HCT116 (cell line): ENCODE data around the gene MEG3.

Experiments used
- EZH2 ChIP-seq: fragments of 200-600 bp; sonication (generic); IDR thresholded peaks from 2 replicates; pipeline ENCODE4 v1.6.1; 2017; ENCODE audit warnings: antibody characterized with exemption, mixed run types
- POLR2A ChIP-seq: IDR thresholded peaks from 2 replicates; pipeline ENCODE4 v1.7.0; 2011; ENCODE audit warnings: borderline replicate concordance; ENCODE audit not compliant: insufficient read depth, insufficient read length; ENCODE audit errors: extremely low read depth
- SP1 ChIP-seq: IDR thresholded peaks from 2 replicates; pipeline ENCODE4 v1.6.1; 2012; ENCODE audit warnings: low read depth
- TF ChIP-seq, protein P1 (sequence below), 3 experiments: fragments of 200-600 bp in 1 of 3; sonication (generic) in 1 of 3; IDR thresholded peaks in 2 of 3; conservative IDR thresholded peaks in 1 of 3; 2 replicates each; pipeline ENCODE4 v1.5.1; 2012 to 2017; ENCODE audit warnings: low read depth in 2 of 3, low read length in 2 of 3, antibody characterized with exemption in 1 of 3, borderline replicate concordance in 1 of 3, control low read depth in 1 of 3, mild to moderate bottlenecking in 1 of 3, mixed read lengths in 1 of 3, mixed run types in 1 of 3, moderate library complexity in 1 of 3; ENCODE audit not compliant: insufficient read depth in 1 of 3

GRCh38 chr14:100819453-100819828 lies 6.5 kb upstream of the MEG3 start:
- TF ChIP-seq, protein P1, sequence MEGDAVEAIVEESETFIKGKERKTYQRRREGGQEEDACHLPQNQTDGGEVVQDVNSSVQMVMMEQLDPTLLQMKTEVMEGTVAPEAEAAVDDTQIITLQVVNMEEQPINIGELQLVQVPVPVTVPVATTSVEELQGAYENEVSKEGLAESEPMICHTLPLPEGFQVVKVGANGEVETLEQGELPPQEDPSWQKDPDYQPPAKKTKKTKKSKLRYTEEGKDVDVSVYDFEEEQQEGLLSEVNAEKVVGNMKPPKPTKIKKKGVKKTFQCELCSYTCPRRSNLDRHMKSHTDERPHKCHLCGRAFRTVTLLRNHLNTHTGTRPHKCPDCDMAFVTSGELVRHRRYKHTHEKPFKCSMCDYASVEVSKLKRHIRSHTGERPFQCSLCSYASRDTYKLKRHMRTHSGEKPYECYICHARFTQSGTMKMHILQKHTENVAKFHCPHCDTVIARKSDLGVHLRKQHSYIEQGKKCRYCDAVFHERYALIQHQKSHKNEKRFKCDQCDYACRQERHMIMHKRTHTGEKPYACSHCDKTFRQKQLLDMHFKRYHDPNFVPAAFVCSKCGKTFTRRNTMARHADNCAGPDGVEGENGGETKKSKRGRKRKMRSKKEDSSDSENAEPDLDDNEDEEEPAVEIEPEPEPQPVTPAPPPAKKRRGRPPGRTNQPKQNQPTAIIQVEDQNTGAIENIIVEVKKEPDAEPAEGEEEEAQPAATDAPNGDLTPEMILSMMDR (IDR thresholded peaks at IDR 0.05 in 2 of 3, conservative IDR thresholded peaks at IDR 0.05 in 1 of 3; ENCODE audit: borderline replicate concordance in 1 of 3, insufficient read depth in 1 of 3, low read depth in 2 of 3, low read length in 2 of 3) = no peak
- no peak for TF ChIP-seq POLR2A
- no peak for TF ChIP-seq SP1
- TF ChIP-seq EZH2 = no peak
